NCI-H2196 treated with DMSO at 0.1 percent for 48 hours (cell line): ENCODE data around the gene RAD51B.
A peak's percentile ranks its signal among the peaks of the same experiment; 100 is the strongest.
"Not testable (repeated sequence)": the region's sequence is repeated elsewhere in the genome, so short reads cannot be mapped to it uniquely, and the experiment has no call there.

Experiments
- DNase-seq: peaks from one replicate; lab custom pipeline; 2025; ENCODE audit not compliant: unreplicated experiment; lab: John Stamatoyannopoulos, UW

The RAD51B gene

GRCh38 chr14:67943947-67944346 is 124.4 kb downstream of the RAD51B start:
- peak; percentile 71 for DNase-seq

GRCh38 chr14:67944605-67945004 is 125.0 kb downstream of the RAD51B start:
- DNase-seq = no peak

GRCh38 chr14:67949771-67950170 is 130.2 kb downstream of the RAD51B start:
- no peak for DNase-seq

- DNase-seq = no peak
Measured at GRCh38 chr14:67950386-67950785, 130.8 kb downstream of the RAD51B start.

GRCh38 chr14:67951529-67952135 is 132.1 kb downstream of the RAD51B start:
- DNase-seq = no peak

GRCh38 chr14:67952381-67952780 is 132.8 kb downstream of the RAD51B start:
- no peak for DNase-seq

GRCh38 chr14:67952786-67953185 is 133.2 kb downstream of the RAD51B start:
- no peak for DNase-seq

- DNase-seq = no peak
Measured at GRCh38 chr14:67955261-67955660, 135.7 kb downstream of the RAD51B start.

GRCh38 chr14:67957946-67958345 is 138.4 kb downstream of the RAD51B start:
- no peak for DNase-seq

- no peak for DNase-seq
Measured at GRCh38 chr14:67961676-67962075, 142.1 kb downstream of the RAD51B start.

GRCh38 chr14:67962215-67962644 is 142.7 kb downstream of the RAD51B start:
- no peak for DNase-seq

GRCh38 chr14:67963545-67963944 is 144.0 kb downstream of the RAD51B start:
- no peak for DNase-seq

GRCh38 chr14:67963960-67964812 is 144.6 kb downstream of the RAD51B start:
- no peak for DNase-seq

- no peak for DNase-seq
Measured at GRCh38 chr14:67965696-67966095, 146.1 kb downstream of the RAD51B start.

GRCh38 chr14:67967206-67967605 is 147.6 kb downstream of the RAD51B start:
- no peak for DNase-seq

- not testable (repeated sequence) for DNase-seq
Measured at GRCh38 chr14:67967970-67968369, 148.4 kb downstream of the RAD51B start.

GRCh38 chr14:67970923-67971322 is 151.3 kb downstream of the RAD51B start:
- no peak for DNase-seq

- DNase-seq = no peak
Measured at GRCh38 chr14:67971627-67972625, 152.3 kb downstream of the RAD51B start.

- no peak for DNase-seq
Measured at GRCh38 chr14:67973436-67973835, 153.9 kb downstream of the RAD51B start.

GRCh38 chr14:67975470-67975869 is 155.9 kb downstream of the RAD51B start:
- no peak for DNase-seq

- no peak for DNase-seq
Measured at GRCh38 chr14:67977434-67978034, 158.0 kb downstream of the RAD51B start.
